Measurements from ENCODE around the gene CDK10. TPM values are rescaled to one million over a fixed set of nuclear protein-coding genes. Genes with fewer than 3 reads are reported as not detected.

CDK10 gene
- total and polyA plus RNA-seq, 9 of the 15 experiments (the other 6 are each of a cell fraction or from before 2014, with no cell fraction given): 2.0 to 85.1 (median 40.1) TPM

- TF ChIP-seq ZBTB11 (CRISPR knock-in tag; IDR thresholded peaks at IDR 0.05): peak; percentile 81 to 95 (median 91); a peak in 5 of 6 replicates
- TF ChIP-seq BMI1 (IDR thresholded peaks at IDR 0.05; ENCODE audit: low read length): peak; percentile 77; the same call in 1 of the 2 replicates
- TF ChIP-seq NFE2 (IDR thresholded peaks at IDR 0.05; ENCODE audit: low read depth): no peak
- TF ChIP-seq E2F3 (CRISPR knock-in tag; IDR thresholded peaks at IDR 0.05): 0 out of 2 replicates have a peak, but pooled peaks have one; percentile 71
- no peak for TF ChIP-seq ZNF57 (CRISPR knock-in tag; IDR thresholded peaks at IDR 0.05)
- TF ChIP-seq ETV1 (tag; conservative IDR thresholded peaks at IDR 0.05; ENCODE audit: low read depth): peak; percentile 89
- no peak for TF ChIP-seq HNRNPH1 (optimal IDR thresholded peaks at IDR 0.05; ENCODE audit: low read depth, low read length)
Observed at GRCh38 chr16:89657442-89658220, 28.9 kb upstream of the CDK10 start, which contains the start of the genes CHMP1A and SPATA33 (continued).
